ENCODE results near the gene SH3BP4. TPM values are rescaled to one million over a fixed set of nuclear protein-coding genes. Genes with fewer than 3 reads are reported as not detected.

The SH3BP4 gene
- total and polyA plus RNA-seq, 10 of the 15 experiments (the other 5 are each of a cell fraction or from before 2014, with no cell fraction given), result 0.03 to 0.36 TPM; not detected in 8

DNA sequence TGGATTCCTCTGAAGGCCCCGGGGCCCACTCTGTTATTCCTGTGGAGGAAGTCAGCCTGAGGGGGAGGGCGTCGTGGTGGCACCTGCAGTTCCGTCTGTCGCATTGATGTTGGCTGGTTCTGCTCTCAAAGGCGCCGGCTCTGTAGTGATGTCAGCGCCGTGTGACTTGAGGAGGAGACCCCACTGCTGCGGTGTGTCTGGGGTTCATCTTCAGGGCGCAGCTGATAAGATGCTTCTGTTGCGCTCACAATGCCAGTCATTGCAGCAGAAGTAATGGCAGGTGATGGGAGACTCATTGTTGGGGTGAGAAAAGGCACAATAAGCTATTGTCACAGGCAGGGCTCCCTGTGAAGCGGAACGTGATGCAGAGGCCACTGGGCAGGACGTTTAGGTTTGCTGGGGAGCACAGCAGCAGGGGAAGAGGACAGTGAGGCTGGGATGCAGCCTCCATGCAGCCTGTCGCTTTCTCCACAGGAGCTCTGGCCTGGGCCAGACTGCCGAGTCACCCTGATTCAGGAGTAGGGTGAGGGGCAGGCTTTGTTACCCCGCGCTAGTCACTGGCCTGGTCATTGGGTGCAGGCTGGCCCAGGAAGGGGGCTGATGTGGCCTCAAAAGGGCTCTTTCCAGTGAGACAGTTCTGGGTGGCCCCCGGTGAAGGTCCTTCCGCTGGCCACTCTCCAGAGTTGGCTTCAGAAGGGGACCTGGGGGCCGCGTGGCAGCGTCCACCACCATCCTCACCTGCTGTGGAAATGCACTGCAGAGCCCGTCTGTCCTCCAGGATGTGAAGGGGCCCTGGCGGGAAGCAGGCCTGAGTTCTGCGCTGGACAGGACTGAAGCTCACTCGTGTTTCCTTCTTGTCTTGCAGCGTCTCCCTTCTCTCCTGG is 42.9 kb downstream of the SH3BP4 start:
- H3K4me1 ChIP-seq (ENCODE audit: control insufficient read depth, insufficient read depth, low read length), result no peaks in the 10 kb centered on the region
- no peak overlapping the region for H3K27ac ChIP-seq (ENCODE audit: control insufficient read depth, insufficient read depth)
- WGBS (ENCODE audit: insufficient coverage, insufficient replicate concordance, low lambda C conversion rate, missing lambda C conversion rate), result 34% methylated on average over 29 of the region's 29 CpGs
- no peaks in the 10 kb centered on the region for H4K20me1 ChIP-seq (ENCODE audit: control insufficient read depth, insufficient read depth)
- FAIRE-seq (no peak), ATAC-seq (no peak), DNase-seq (ENCODE audit: low read depth, low spot score) (no peak)
- TF ChIP-seq, protein P1, sequence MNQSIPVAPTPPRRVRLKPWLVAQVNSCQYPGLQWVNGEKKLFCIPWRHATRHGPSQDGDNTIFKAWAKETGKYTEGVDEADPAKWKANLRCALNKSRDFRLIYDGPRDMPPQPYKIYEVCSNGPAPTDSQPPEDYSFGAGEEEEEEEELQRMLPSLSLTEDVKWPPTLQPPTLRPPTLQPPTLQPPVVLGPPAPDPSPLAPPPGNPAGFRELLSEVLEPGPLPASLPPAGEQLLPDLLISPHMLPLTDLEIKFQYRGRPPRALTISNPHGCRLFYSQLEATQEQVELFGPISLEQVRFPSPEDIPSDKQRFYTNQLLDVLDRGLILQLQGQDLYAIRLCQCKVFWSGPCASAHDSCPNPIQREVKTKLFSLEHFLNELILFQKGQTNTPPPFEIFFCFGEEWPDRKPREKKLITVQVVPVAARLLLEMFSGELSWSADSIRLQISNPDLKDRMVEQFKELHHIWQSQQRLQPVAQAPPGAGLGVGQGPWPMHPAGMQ (IDR thresholded peaks at IDR 0.05; ENCODE audit: borderline replicate concordance), result no peak
- TF ChIP-seq EZH2 (IDR thresholded peaks at IDR 0.05; ENCODE audit: borderline replicate concordance, control insufficient read depth, low read depth, low read length), result no peak
- no peaks in the 10 kb centered on the region for H3K79me2 ChIP-seq (ENCODE audit: control insufficient read depth, insufficient read depth, low read length)
- in situ Hi-C loops (cut with MboI), result no loop called here
- no peaks in the 10 kb centered on the region; the same call in 2 of the 3 replicates for H3K9me3 ChIP-seq (replicated peaks; ENCODE audit: control insufficient read depth, insufficient read depth, low read length)
- BruUV-seq (replicated peaks), result no TSS peak
- ChIA-PET POLR2A (no interaction called here), CTCF (no interaction called here), RAD21 (ENCODE audit: unreplicated experiment) (no interaction called here), SMC1A (ENCODE audit: uncharacterized antibody, unreplicated experiment) (no interaction called here)
- H3K4me2 ChIP-seq (ENCODE audit: control insufficient read depth, insufficient read depth), result no peak overlapping the region
- H3K36me3 ChIP-seq (ENCODE audit: control insufficient read depth in 2 of 2, insufficient read depth in 2 of 2, low read length in 1 of 2), result no peaks in the 10 kb centered on the region
- H2AFZ ChIP-seq (ENCODE audit: control insufficient read depth, low read depth, low read length), result no peak overlapping the region
- intact Hi-C loops (cut with micrococcal nuclease; ENCODE audit: unreplicated experiment), result no loop called here
- no peaks in the 10 kb centered on the region for H3K27me3 ChIP-seq (replicated peaks in 1 of 2; ENCODE audit: control insufficient read depth in 2 of 2, insufficient read depth in 2 of 2, low read length in 1 of 2)
- H3K4me3 ChIP-seq, result no peak overlapping the region
- H3K9ac ChIP-seq (ENCODE audit: control insufficient read depth, insufficient read depth, low read length), result no peak overlapping the region

- H3K9ac ChIP-seq (ENCODE audit: control insufficient read depth, insufficient read depth, low read length), result no peak overlapping the region
- H3K9me3 ChIP-seq (replicated peaks; ENCODE audit: control insufficient read depth, insufficient read depth, low read length), result no peaks in the 10 kb centered on the region; the same call in 2 of the 3 replicates
- TF ChIP-seq DPF2 (IDR thresholded peaks at IDR 0.05), result no peak
- ATAC-seq (no peak), DNase-seq (ENCODE audit: low read depth, low spot score) (no peak), FAIRE-seq (no peak)
- in situ Hi-C loops (cut with MboI) (no loop called here), intact Hi-C loops (cut with micrococcal nuclease; ENCODE audit: unreplicated experiment) (no loop called here)
- no peak overlapping the region for H2AFZ ChIP-seq (ENCODE audit: control insufficient read depth, low read depth, low read length)
- H3K4me1 ChIP-seq (ENCODE audit: control insufficient read depth, insufficient read depth, low read length), result no peaks in the 10 kb centered on the region
- H4K20me1 ChIP-seq (ENCODE audit: control insufficient read depth, insufficient read depth), result no peaks in the 10 kb centered on the region
- H3K27ac ChIP-seq (ENCODE audit: control insufficient read depth, insufficient read depth), result no peak overlapping the region
- CTCF ChIA-PET, result no interaction called here
- no peaks in the 10 kb centered on the region for H3K79me2 ChIP-seq (ENCODE audit: control insufficient read depth, insufficient read depth, low read length)
- POLR2A ChIA-PET, result no interaction called here
- no peak overlapping the region for H3K4me3 ChIP-seq
- H3K4me2 ChIP-seq (ENCODE audit: control insufficient read depth, insufficient read depth), result no peak overlapping the region
- SMC1A ChIA-PET (ENCODE audit: uncharacterized antibody, unreplicated experiment), result no interaction called here
- no peaks in the 10 kb centered on the region for H3K36me3 ChIP-seq (ENCODE audit: control insufficient read depth in 2 of 2, insufficient read depth in 2 of 2, low read length in 1 of 2)
- H3K27me3 ChIP-seq (replicated peaks in 1 of 2; ENCODE audit: control insufficient read depth in 2 of 2, insufficient read depth in 2 of 2, low read length in 1 of 2), result no peaks in the 10 kb centered on the region
- no TSS peak for BruUV-seq (replicated peaks)
- 47% methylated on average over 24 of the region's 24 CpGs for WGBS (ENCODE audit: insufficient coverage, insufficient replicate concordance, low lambda C conversion rate, missing lambda C conversion rate)
- RAD21 ChIA-PET (ENCODE audit: unreplicated experiment), result no interaction called here
These were observed 43.7 kb downstream of the SH3BP4 start for GRCh38 chr2:234995332-234996068.

Data from GM12878 (cell line).